A673 (cell line): ENCODE measurements around the gene SMAD9. TPM values are rescaled to one million over a fixed set of nuclear protein-coding genes. Genes with fewer than 3 reads are reported as not detected.
A peak's percentile ranks its signal among the peaks of the same experiment; 100 is the strongest.

ENCODE experiments used
- BruUV-seq: library from RNA; stranded (reverse); fragments of 400-500 nt; replicated peaks from 2 replicates; lab custom pipeline; 2021; lab: Mats Ljungman, UMichigan
- CTCF ChIA-PET: fragments of 300-600 bp; sonication (Branson Sonifier 250); formaldehyde crosslinking; loops from one replicate; lab custom pipeline; 2022; ENCODE audit warnings: antibody characterized with exemption; lab: Charles Lee
- POLR2A ChIA-PET: fragments of 300-600 bp; sonication (Branson Sonifier 250); formaldehyde crosslinking; loops from one replicate; lab custom pipeline; 2022; ENCODE audit warnings: antibody characterized with exemption; ENCODE audit not compliant: low non-redundant PET; lab: Charles Lee
- DNase-seq: peaks from one replicate; pipeline ENCODE4 v3.0.0-alpha.2; 2015; ENCODE audit warnings: low spot score
- H3K27ac ChIP-seq: fragments of 200-600 bp; sonication (generic); 2 replicates; pipeline ENCODE4 v1.5.1; 2016; ENCODE audit warnings: mixed run types, low read depth, mild to moderate bottlenecking, mixed read lengths, antibody characterized with exemption, low read length; ENCODE audit not compliant: poor library complexity, severe bottlenecking
- H3K27me3 ChIP-seq: fragments of 200-600 bp; sonication (generic); replicated peaks from 2 replicates; pipeline ENCODE4 v1.6.1; 2017; ENCODE audit warnings: mixed run types, low read depth, mild to moderate bottlenecking, mixed read lengths, antibody characterized with exemption, low read length; ENCODE audit not compliant: insufficient read depth, poor library complexity
- H3K36me3 ChIP-seq: fragments of 200-600 bp; sonication (generic); 2 replicates; pipeline ENCODE4 v1.6.1; 2016; ENCODE audit warnings: mixed run types, mild to moderate bottlenecking, mixed read lengths, antibody characterized with exemption, low read length; ENCODE audit not compliant: insufficient read depth, poor library complexity, severe bottlenecking
- H3K4me1 ChIP-seq: fragments of 200-600 bp; sonication (generic); 2 replicates; pipeline ENCODE4 v1.6.1; 2017; ENCODE audit warnings: mixed run types, mild to moderate bottlenecking, mixed read lengths, antibody characterized with exemption, low read length; ENCODE audit not compliant: insufficient read depth, poor library complexity, severe bottlenecking
- H3K4me3 ChIP-seq: fragments of 200-600 bp; sonication (generic); 2 replicates; pipeline ENCODE4 v1.5.1; 2016; ENCODE audit warnings: low read depth, mixed run types, mild to moderate bottlenecking, mixed read lengths, low read length; ENCODE audit not compliant: poor library complexity, severe bottlenecking
- H3K9me3 ChIP-seq: fragments of 200-600 bp; sonication (generic); 2 replicates; pipeline ENCODE4 v1.6.1; 2016; ENCODE audit warnings: mixed run types, low read depth, mild to moderate bottlenecking, mixed read lengths, antibody characterized with exemption, low read length; ENCODE audit not compliant: poor library complexity, severe bottlenecking
- EZH2 ChIP-seq: fragments of 200-600 bp; sonication (generic); IDR thresholded peaks from 2 replicates; pipeline ENCODE4 v1.6.1; 2017; ENCODE audit warnings: borderline replicate concordance, low read depth, mild to moderate bottlenecking, mixed read lengths, antibody characterized with exemption, low read length; ENCODE audit not compliant: poor library complexity, severe bottlenecking
- intact Hi-C: fragments of 100-400 bp; cut with micrococcal nuclease; formaldehyde crosslinking; loops from one replicate; pipeline ENCODE4 v1.10.0; 2022; ENCODE audit not compliant: unreplicated experiment
- total RNA-seq: library from RNA; stranded (reverse); gene quantifications from 2 replicates; pipeline ENCODE4 v1.2.3, GENCODE V29; 2021
- TF ChIP-seq, protein P1 (sequence below): fragments of 300-800, 200-600 bp; sonication (generic); conservative IDR thresholded peaks from 2 replicates; pipeline ENCODE4 v1.5.1; 2017; ENCODE audit warnings: low read depth, mild to moderate bottlenecking, antibody characterized with exemption, low read length, moderate library complexity, mixed read lengths

Gene SMAD9
- total RNA-seq, 1 experiment from 2014 or later: 23.3 TPM

DNA sequence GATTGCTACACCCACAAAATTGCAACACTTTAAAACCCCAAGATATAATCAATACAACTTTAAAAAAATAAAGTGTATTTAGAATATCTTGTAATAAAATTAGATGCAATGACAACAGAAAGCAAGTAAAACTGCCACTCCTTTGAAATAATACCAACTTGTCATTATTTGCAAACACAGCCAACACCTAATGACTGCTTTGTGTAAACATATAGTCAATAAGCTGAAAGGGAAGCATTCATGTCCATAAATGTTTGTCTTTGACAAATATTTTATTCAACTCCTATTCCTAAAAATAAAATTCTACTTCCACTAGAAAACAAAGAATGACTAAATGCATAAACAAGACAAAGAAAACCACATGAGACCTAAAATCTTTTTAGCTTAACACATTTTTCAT, 6.6 kb downstream of the SMAD9 start:
- TF ChIP-seq, protein P1, sequence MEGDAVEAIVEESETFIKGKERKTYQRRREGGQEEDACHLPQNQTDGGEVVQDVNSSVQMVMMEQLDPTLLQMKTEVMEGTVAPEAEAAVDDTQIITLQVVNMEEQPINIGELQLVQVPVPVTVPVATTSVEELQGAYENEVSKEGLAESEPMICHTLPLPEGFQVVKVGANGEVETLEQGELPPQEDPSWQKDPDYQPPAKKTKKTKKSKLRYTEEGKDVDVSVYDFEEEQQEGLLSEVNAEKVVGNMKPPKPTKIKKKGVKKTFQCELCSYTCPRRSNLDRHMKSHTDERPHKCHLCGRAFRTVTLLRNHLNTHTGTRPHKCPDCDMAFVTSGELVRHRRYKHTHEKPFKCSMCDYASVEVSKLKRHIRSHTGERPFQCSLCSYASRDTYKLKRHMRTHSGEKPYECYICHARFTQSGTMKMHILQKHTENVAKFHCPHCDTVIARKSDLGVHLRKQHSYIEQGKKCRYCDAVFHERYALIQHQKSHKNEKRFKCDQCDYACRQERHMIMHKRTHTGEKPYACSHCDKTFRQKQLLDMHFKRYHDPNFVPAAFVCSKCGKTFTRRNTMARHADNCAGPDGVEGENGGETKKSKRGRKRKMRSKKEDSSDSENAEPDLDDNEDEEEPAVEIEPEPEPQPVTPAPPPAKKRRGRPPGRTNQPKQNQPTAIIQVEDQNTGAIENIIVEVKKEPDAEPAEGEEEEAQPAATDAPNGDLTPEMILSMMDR: no peak
- TF ChIP-seq EZH2: no peak
- Histone ChIP-seq H3K27ac (peak overlapping the region; percentile 47), H3K27me3 (no peaks in the 10 kb centered on the region), H3K4me1 (peaks cover 71% of the 10 kb centered on the region), H3K4me3 (no peak overlapping the region), H3K36me3 (no peaks in the 10 kb centered on the region), H3K9me3 (no peaks in the 10 kb centered on the region)
- DNase-seq: no peak
- intact Hi-C loops: no loop called here
- CTCF ChIA-PET: no interaction called here
- POLR2A ChIA-PET: no interaction called here
- BruUV-seq: no TSS peak

DNA sequence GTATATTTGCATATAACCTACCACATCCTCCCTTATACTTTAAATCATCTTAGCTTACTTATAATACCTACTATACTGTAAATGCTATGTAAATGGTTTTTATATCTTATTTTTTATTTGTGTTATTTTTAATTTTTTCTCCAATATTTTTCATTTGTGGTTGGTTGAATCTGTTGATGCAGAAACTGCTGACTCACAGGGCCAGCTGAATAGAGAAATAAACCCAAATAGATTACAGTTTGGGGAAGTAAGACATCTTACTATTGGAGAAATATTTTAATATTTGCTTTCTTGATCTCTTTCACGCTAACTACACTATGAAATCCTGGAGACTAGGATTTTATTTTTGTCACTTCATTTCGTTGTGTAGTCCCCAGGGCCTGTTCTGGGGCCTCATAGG, 7.1 kb downstream of the SMAD9 start:
- peak overlapping the region; percentile 47 for H3K27ac ChIP-seq
- no peaks in the 10 kb centered on the region for H3K27me3 ChIP-seq
- no peak for TF ChIP-seq EZH2
- TF ChIP-seq, protein P1: no peak
- no peak for DNase-seq
- no TSS peak for BruUV-seq
- CTCF ChIA-PET: no interaction called here
- intact Hi-C loops: no loop called here
- no peaks in the 10 kb centered on the region for H3K9me3 ChIP-seq
- no peak overlapping the region for H3K4me3 ChIP-seq
- POLR2A ChIA-PET: no interaction called here
- H3K36me3 ChIP-seq: no peaks in the 10 kb centered on the region
- H3K4me1 ChIP-seq: peaks cover 76% of the 10 kb centered on the region

DNA sequence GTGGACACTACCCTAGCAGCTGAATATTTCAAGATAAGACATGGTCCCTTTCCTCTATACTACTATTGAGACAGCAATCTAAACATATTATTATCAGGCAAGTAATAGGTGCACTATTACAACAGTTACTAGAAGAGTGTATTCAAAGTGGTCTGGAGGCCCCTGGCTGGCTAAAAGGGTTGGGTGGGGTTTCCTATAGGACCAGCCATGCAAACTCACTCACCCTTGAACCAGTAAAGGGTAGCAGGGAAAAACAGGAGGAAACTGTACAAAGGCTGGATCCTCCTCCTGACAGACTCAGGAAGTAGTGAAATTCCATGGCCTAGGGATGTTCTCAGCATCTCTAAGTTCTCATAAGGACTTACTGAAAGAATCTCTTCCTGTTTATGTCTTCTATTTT, 7.7 kb downstream of the SMAD9 start:
- no peaks in the 10 kb centered on the region for H3K9me3 ChIP-seq
- peak overlapping the region; percentile 47 for H3K27ac ChIP-seq
- ChIA-PET CTCF (no interaction called here), POLR2A (no interaction called here)
- intact Hi-C loops: no loop called here
- H3K4me1 ChIP-seq: peaks cover 74% of the 10 kb centered on the region
- TF ChIP-seq EZH2: no peak
- TF ChIP-seq, protein P1: no peak
- no peaks in the 10 kb centered on the region for H3K36me3 ChIP-seq
- DNase-seq: no peak
- no peak overlapping the region for H3K4me3 ChIP-seq
- H3K27me3 ChIP-seq: no peaks in the 10 kb centered on the region
- no TSS peak for BruUV-seq
